DOHH2 (cell line): ENCODE results near the gene TAF4B.

ENCODE experiments used
- H3F3A ChIP-seq: fragments of 200-600 bp; sonication (generic), shearing (Covaris generic); 2 replicates; pipeline ENCODE4 v1.6.0; 2016; ENCODE audit warnings: antibody characterized with exemption, mild to moderate bottlenecking; ENCODE audit not compliant: control insufficient read depth, insufficient read depth
- H3K27ac ChIP-seq: fragments of 200-600 bp; sonication (generic); 2 replicates; pipeline ENCODE4 v1.5.1; 2014; ENCODE audit warnings: low read depth, mild to moderate bottlenecking, low read length, moderate library complexity
- H3K27me3 ChIP-seq: fragments of 200-600 bp; sonication (generic); 2 replicates; pipeline ENCODE4 v1.6.1; 2014; ENCODE audit warnings: mild to moderate bottlenecking, low read length, mixed read lengths; ENCODE audit not compliant: control insufficient read depth
- H3K36me3 ChIP-seq: fragments of 200-600 bp; sonication (generic); 2 replicates; pipeline ENCODE4 v1.6.1; 2014; ENCODE audit warnings: mild to moderate bottlenecking, low read length, moderate library complexity, mixed read lengths; ENCODE audit not compliant: control insufficient read depth
- H3K4me1 ChIP-seq: fragments of 200-600 bp; sonication (generic); 2 replicates; pipeline ENCODE4 v1.6.1; 2014; ENCODE audit warnings: mild to moderate bottlenecking, low read length, mixed read lengths; ENCODE audit not compliant: control insufficient read depth
- H3K4me2 ChIP-seq: fragments of 200-600 bp; sonication (generic); 2 replicates; pipeline ENCODE4 v1.6.0; 2014; ENCODE audit warnings: mild to moderate bottlenecking, low read length, moderate library complexity
- H3K4me3 ChIP-seq: fragments of 200-600 bp; sonication (generic); 2 replicates; pipeline ENCODE4 v1.5.1; 2014; ENCODE audit warnings: mild to moderate bottlenecking, low read length, mixed read lengths
- H3K79me2 ChIP-seq: fragments of 200-600 bp; sonication (generic); 2 replicates; pipeline ENCODE4 v1.6.1; 2014; ENCODE audit warnings: mild to moderate bottlenecking, low read length, mixed read lengths; ENCODE audit not compliant: control insufficient read depth
- H3K9me2 ChIP-seq: fragments of 200-600 bp; sonication (generic); replicated peaks from 2 replicates; pipeline ENCODE4 v1.6.1; 2014; ENCODE audit warnings: mild to moderate bottlenecking, low read length, mixed read lengths; ENCODE audit not compliant: control insufficient read depth
- H3K9me3 ChIP-seq: fragments of 200-600 bp; sonication (generic); 2 replicates; pipeline ENCODE4 v1.6.1; 2014; ENCODE audit warnings: antibody characterized with exemption, low read length, mixed read lengths; ENCODE audit not compliant: control insufficient read depth, insufficient read depth
- H4K20me1 ChIP-seq: fragments of 200-600 bp; sonication (generic); 2 replicates; pipeline ENCODE4 v1.6.0; 2014; ENCODE audit warnings: low read depth, mild to moderate bottlenecking, antibody characterized with exemption, low read length, moderate library complexity; ENCODE audit not compliant: control insufficient read depth, insufficient read depth
- CTCF ChIP-seq: fragments of 200-600 bp; sonication (generic); IDR thresholded peaks from one replicate; pipeline ENCODE4 v1.5.1; 2014; ENCODE audit warnings: antibody characterized with exemption, mild to moderate bottlenecking, low read depth, low read length; ENCODE audit not compliant: poor library complexity, severe bottlenecking
- EZH2phosphoT487 ChIP-seq: fragments of 200-600 bp; sonication (generic); IDR thresholded peaks from 2 replicates; pipeline ENCODE4 v1.6.1; 2017; ENCODE audit warnings: borderline replicate concordance, mild to moderate bottlenecking, antibody characterized with exemption, low read length, moderate library complexity, mixed read lengths

The TAF4B gene

DNA sequence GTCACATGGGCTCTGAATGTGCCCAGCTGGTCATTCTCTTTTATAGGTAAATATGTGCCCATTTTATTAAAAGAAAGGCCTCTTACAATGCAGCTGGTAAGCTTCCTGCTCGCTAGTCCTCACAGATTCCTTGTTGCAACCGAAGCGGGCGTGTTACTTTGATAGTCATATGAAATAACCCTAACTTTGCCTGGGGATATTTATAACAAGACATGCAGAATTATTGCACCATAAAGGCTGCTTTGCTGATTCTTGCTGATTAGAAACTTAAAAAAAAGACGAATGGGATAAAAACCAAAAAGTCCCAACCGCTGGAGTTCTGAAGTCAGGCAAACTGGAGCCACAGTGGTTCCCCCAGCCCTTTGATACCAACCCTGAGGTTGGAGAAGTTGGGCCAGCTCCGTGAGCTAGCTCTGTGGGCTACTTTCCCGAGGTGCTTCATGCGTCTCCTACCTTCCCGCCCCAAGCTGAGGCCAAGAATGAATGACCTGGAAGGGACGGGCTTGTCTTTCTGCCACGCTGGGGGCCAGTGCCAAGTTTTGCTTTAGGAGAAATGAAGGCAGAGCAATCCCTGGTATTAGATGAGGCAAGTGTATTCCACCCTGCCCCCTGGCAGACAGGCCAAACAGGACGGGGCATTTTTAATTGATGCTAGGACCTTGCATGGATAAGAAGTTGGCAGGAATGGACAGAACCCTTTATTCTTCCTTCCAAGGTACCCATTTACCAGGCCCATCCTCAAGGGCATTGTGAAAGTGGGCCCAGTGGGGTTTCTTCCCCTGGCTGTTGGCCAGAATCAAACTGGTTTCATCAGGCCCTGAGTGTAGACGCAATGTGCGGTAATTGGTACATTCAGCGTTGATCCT is 181.7 kb downstream of the TAF4B start:
- no peaks in the 10 kb centered on the region for H3K36me3 ChIP-seq
- no peaks in the 10 kb centered on the region for H3K79me2 ChIP-seq
- H3K27me3 ChIP-seq: no peaks in the 10 kb centered on the region
- peaks cover 7% of the 10 kb centered on the region for H3K4me1 ChIP-seq
- no peaks in the 10 kb centered on the region for H3K9me3 ChIP-seq
- H3K9me2 ChIP-seq: no peaks in the 10 kb centered on the region
- no peak overlapping the region for H3K4me2 ChIP-seq
- no peaks in the 10 kb centered on the region for H3F3A ChIP-seq
- no peaks in the 10 kb centered on the region for H4K20me1 ChIP-seq
- H3K4me3 ChIP-seq: no peak overlapping the region
- TF ChIP-seq EZH2phosphoT487 (no peak), CTCF (no peak)
- no peak overlapping the region for H3K27ac ChIP-seq

DNA sequence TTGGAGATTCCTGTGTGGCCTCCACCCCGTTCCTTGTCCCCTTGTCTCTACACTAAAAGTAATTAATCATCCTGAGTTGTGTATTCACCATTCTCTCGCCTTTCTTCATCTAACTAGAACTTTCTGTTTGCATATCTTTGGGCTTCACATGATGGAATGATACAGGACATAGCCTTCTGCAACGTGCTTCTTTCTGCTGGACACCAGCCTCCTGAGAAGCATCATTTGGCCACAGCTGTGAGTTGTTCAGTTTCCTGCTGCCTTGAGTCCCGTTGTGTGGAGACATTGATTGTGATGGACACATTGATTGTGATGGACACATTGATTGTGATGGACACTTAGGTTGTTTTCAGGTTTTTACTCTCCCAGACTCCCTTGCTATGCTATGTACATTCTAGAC is 182.8 kb downstream of the TAF4B start:
- no peak for TF ChIP-seq CTCF
- no peak for TF ChIP-seq EZH2phosphoT487
- H3K36me3 ChIP-seq: no peaks in the 10 kb centered on the region
- H3K4me3 ChIP-seq: no peak overlapping the region
- H4K20me1 ChIP-seq: no peaks in the 10 kb centered on the region
- no peaks in the 10 kb centered on the region for H3K79me2 ChIP-seq
- no peaks in the 10 kb centered on the region for H3K27me3 ChIP-seq
- H3K9me3 ChIP-seq: no peaks in the 10 kb centered on the region
- peaks cover 7% of the 10 kb centered on the region for H3K4me1 ChIP-seq
- no peaks in the 10 kb centered on the region for H3K9me2 ChIP-seq
- H3K27ac ChIP-seq: no peak overlapping the region
- no peaks in the 10 kb centered on the region for H3F3A ChIP-seq
- H3K4me2 ChIP-seq: no peak overlapping the region

GRCh38 chr18:26414901-26415440 is 188.7 kb downstream of the TAF4B start:
- Histone ChIP-seq H3K4me2 (no peak overlapping the region), H3K4me1 (peaks cover 5% of the 10 kb centered on the region), H3K27ac (no peak overlapping the region), H3K27me3 (no peaks in the 10 kb centered on the region), H4K20me1 (no peaks in the 10 kb centered on the region), H3K79me2 (no peaks in the 10 kb centered on the region), H3K9me3 (no peaks in the 10 kb centered on the region), H3K36me3 (no peaks in the 10 kb centered on the region), H3K4me3 (no peak overlapping the region), H3K9me2 (no peaks in the 10 kb centered on the region), H3F3A (no peaks in the 10 kb centered on the region)
- no peak for TF ChIP-seq CTCF
- no peak for TF ChIP-seq EZH2phosphoT487
